ENCODE measurements around the gene ANXA4.
"Not testable (repeated sequence)": the region's sequence is repeated elsewhere in the genome, so short reads cannot be mapped to it uniquely, and the experiment has no call there.

The ANXA4 gene

DNA sequence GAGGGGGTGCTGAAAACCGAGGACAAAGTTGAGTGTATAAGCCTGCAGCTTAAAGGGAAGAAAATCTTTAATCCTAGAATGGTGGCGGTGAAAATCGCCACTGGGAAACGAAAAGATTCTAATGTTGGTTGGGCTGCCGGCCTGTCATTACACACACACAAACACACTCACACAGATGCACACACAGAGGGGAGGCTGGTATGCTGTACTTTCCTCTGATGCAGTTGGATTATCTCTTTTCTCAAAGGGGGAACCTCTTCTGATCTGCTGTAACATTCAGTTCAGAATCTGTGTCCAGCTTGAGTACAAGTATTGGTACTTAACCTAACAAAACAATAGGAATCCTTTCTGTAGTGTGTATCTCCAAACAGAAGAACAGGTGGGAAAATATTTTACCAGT, 39.0 kb downstream of the ANXA4 start:
- no peak for DNase-seq

DNA sequence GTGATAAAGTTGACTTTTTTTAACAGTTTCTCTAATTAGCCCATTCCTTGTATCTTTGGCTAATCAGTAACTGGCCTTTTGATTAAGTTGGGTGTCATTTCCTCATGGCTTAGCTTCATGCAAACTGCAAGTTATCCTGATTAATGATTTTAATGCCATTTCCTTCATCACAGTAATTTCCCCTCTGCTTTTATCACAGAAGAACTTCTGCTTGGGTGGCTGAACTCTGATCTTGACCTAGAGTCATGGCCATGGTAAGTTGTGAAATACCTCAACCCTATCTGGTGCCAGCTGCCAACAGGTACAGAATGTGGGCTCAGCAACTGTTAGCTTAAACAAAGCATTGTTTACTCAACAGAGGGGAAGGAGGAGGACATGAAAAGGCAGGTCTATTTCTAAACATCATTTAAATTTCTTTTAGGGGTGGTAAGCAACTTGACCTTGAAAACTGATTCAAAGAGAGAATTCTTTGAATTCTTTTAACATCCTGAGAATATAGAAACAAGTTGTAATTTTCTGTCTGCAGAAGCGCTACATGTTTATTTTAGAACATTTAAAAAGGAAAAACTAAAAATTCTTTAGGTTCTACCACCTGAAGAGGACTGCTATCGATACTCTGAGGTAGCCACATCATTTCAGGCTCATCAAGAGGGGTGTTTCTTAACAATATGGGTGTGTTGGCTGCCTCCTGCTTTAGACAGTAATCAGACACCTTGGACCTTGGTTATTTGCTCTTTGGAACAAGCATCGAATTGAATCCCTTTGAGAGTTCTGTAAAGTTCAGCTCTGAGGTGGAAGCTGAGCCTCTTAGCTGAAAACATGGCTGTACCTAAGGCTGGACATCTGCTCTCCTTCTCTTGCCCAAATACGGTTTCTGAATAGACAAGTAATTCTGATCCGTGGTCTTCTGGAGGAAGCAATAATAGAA, 39.7 kb downstream of the ANXA4 start:
- DNase-seq = no peak

DNA sequence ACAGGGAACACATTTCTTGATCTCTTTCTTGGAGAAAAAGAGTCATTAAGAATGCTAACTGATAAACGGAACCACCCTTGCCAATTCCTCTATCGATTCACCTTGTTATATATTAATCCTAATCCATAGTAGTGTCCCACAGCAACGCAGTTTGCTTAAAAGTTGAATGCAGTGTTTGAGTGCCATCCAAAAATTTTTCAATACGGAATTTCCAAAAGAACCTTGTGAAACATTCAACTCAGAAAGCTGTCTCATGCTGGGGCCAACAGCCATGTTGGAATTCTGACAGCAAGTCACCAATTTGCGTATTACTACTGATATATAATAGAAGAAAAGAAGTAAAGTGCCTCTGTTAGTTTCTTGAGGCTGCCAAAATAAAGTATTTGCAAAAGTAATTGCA, 42.3 kb downstream of the ANXA4 start:
- DNase-seq = no peak

DNA sequence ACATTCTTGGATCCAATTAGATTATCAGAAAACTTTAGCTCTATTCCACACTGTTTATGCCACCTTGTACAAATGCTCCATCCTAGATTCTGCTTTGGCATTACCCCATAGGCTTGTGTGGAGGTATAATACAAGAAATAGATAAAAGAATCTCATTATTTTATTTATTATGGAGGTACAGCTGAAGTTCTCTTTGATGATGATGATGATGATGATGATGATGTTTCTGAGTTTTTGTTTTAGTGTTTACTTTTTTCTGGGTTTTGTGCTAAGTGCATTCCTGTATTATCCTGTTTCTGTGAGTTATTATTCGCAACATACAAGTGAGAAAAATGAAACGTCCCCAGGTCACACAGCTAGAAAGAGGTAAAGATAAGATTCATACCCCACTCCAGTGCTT, 43.4 kb downstream of the ANXA4 start:
- no peak for DNase-seq

DNA sequence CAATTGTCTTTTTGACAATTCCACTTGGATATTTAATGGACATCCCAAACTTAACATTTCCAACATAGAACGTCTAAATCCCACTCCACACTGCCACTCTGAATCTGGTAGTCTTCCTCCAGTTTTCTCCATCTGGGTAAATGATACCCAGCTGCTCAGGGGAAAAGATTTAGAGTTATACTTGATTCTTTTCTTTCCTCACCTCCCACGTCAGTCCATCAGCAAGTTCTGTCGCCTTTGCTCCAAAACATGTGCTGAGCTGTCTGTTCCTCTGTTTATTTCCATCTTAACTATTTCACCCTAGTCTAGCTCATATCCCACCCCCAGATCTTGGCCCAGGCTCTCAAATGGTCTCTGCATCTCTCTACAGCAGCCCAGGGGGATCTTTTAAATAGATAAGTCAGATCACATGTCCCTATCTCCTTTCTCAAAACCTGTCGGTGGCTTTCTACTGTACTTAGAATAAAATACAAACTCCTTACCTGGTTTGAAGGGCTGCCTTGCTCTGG, 44.2 kb downstream of the ANXA4 start:
- no peak for DNase-seq

DNA sequence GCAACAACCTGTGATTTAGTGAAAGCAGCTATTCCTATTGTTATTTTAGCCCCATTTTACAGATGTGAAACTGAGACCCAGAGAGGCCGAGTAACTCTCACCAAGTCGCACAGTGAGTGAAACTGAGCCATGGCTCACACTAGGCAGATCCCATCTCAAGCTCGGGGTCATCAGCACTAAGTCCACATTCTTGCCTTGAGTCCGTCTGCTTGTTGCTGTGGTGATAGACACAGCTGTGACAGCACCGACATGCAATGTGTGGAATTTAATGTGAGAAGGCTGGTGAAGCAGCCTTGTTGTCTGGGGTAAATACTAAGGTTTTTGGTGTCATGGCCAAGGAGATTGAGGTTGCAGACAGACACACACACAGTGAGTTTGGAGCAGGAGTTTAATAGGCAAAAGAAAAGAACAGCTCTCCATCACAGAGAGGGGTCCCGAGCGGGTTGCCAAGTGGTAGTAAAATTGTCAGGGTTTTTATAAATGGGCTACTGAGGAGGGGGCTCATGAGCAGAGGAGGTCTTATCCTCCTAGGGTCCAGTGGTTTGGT, 47.3 kb downstream of the ANXA4 start:
- no peak for DNase-seq

DNA sequence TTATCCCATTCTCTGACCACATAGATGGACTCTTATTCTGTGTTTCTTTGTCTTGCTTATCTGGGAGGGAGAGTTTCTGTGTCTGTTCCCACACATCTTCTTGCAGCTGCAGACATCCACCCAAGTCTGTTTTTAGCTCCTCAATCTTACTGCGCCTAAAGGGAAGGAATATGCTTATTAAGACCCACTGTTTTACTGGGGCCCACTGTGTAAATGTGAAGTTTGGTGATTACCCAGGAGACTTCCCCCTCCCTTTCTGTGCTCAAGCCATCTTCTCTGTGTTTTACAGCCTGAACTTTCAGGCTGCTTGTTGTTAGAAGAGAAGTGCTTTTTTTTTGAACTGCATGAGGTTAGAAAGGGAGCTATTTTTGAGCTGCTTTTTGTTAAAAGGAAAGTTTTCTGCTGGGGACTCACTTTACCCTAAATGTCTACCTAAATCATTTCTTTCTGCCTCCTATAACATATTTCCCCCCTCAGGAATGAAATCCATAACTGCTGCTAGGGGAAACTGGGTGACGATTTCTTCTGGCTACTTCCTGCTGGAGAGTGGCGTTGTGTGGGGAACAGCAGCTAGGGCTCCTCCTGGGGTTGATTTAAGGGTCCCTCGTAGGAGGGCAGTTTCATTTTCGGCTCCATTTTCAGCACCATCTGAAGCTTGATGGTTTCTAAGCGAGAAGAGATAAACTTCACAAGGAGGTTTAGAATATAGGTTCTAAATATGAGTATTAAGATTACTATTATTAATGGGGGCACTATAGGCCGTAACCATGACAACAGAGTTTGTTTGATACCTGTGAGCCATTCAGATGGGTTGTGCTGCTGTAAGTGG, 48.1 kb downstream of the ANXA4 start:
- no peak for DNase-seq

DNA sequence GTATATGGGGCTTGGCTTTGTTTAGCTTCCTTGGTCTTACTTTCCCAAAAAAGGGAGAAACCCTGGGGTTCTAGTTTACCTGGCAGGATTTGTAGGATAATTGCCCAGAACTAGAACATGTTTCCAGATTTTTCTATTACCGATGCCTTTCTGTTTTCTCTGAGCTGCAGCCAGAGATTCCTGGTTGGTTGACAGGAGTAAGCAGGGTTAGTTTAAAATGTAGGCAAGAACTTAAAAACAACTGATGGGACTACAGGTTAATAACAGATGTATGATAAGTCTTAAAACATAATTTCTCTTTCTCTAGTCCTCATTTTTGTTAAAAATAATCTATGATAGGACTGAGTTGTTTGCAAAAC, 48.6 kb downstream of the ANXA4 start:
- DNase-seq = no peak

DNA sequence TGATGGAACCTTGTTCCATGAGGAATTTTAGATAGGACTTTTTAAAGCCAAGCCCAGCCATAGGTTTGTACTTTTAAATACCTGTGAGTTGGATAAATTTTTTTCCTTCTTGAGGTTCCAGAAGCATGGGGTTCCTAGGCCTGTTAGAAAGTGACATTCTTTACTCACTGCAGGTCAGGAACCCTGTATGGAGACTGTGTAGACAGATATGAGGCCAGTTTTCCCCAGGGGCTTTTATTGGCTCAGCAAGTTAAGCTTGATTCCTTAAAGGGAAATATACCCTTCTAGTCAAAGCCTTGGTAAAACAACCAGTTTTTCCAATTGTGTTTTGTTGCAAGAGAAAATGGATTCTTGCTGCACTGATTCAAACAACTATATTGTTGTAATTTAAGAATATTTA, 49.1 kb downstream of the ANXA4 start:
- no peak for DNase-seq

DNA sequence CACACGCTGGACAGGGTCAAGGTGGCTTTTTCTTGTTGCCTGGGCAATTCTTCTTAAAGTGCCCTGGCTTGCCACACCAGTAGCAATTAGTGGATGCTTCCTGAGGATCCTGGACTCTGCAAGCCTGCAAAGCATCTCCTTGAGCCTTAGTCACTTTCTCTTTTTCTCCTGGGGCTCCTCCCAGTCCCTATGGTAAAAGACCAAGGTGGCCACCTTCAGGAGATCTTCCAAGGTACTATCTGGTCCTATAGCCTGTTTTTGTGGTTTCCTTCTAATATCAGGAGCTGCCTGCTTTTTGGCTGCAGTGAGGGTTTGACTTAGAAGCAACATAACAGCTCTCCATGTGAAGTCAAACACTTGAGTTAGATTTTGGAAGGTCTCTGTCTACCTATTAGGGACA, 54.2 kb downstream of the ANXA4 start:
- DNase-seq = no peak

DNA sequence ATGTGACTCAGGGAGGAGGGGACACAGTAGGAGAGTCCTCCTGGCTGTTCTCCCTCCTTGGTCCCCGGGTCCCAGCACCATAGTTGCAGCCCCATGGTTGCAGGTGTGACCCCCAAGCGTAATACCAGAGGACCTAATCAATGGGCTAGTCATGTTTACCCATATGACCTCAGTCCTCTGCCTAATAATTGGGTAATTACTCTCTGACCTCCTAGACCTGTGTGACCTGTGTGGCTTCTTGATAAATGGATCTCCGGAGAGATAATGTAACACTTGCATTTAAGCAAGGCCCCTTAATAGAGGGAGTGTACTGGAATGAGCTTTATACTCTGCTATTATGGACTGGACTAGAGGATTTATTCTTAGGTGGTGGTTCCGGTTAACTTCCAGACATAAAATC, 55.3 kb downstream of the ANXA4 start:
- DNase-seq = no peak

DNA sequence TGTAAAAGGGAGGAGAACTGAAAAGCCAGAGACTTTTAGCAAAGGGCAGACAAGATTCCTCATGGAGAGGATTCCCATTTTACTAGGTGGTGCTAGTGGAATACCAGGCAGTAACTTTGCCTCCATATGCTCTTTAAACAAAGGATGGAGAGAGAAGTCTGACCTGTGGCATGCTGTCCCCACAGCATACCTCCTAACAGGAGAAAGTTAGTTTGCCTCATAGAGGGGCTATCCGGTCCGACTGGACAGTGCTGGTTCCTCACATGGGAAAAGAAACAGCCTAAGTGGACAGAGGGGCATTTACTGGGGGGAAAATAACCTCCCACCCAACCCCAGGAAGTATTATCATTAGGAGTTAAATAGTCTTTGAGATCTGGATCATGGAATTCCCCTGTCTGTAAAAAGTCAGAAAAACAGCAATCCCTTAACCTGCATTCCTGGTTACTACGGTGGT, 55.9 kb downstream of the ANXA4 start:
- no peak for DNase-seq

DNA sequence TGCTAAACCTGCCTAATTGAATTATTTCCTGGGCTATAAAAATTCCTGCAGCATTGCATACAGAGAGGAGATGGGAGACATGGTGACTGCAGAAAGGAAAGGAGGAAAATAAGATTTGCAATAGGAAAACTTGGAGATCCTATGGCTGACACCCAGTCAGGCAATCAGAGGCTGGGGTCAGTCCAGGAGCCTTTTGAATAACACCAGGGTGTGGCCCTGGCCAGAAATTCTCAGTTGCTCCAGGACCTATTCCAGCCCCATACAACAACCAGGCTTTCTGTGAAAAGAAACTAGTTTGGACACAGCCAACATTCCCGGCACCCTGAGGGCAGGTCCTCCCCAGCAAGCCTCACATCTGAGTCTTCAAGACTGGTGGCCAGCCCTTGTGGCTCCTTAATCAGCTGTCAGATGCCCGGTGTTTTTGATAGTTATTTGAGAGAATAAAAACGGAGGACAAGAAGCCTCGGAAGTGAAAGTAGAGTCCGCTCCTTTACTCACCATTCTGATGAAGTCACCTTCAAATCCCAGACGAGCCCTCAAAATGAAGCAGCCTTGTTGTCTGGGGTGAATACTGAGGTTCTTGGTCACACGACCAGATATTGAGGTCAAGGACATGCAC, 56.5 kb downstream of the ANXA4 start:
- no peak for DNase-seq

DNA sequence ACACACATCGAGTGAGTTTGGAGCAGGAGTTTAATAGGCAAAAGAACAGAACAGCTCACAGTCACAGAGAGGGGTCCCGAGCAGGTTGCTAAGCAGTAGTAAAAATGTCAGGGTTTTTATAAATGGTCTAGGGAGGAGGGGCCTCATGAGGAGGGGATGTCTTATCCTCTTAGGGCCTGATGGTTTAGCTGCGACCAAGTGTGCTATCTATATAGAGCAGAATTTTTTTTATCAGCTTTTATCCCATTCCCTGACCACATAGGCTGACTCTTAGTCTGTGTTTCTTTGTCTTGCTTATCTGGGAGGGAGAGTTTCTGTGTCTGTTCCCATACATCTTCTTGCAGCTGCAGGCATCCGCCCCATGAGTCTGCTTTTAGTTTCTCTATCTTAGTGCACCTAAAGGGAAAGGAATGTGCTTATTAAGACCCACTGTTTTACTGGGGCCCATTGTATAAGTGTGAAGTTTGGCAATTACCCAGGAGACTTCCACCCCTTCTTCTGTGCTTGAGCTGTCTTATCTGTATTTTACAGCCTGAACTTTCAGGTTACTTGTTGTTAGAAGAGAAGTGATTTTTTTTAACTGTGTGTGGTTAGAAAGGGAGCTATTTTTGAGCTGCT, 57.1 kb downstream of the ANXA4 start:
- no peak for DNase-seq

DNA sequence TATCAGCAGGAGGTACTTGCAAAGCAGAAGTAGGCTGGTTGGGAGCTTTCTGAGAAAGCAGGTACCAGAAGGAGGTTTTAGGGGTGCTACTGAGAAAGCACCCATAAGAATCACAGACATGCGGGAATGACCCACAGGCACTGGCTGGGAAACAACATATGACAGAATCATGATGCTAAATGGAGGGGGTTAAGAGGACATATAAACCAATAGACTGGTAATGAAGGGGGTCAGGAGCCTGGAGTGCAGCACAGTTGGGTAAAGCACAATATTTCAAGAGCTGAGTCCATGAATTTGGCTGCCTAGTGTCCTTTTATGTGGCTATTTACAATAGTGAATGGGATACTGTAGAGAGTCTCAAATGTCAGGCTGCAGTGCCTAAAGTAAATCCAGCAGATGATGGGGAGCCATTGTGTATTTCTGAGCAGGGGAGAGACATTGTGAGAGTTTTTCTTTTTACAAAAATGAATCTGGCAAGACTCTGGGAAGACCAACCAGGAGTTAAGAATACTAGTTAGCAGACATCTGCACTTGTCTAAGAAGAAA, 59.9 kb downstream of the ANXA4 start:
- no peak for DNase-seq

DNA sequence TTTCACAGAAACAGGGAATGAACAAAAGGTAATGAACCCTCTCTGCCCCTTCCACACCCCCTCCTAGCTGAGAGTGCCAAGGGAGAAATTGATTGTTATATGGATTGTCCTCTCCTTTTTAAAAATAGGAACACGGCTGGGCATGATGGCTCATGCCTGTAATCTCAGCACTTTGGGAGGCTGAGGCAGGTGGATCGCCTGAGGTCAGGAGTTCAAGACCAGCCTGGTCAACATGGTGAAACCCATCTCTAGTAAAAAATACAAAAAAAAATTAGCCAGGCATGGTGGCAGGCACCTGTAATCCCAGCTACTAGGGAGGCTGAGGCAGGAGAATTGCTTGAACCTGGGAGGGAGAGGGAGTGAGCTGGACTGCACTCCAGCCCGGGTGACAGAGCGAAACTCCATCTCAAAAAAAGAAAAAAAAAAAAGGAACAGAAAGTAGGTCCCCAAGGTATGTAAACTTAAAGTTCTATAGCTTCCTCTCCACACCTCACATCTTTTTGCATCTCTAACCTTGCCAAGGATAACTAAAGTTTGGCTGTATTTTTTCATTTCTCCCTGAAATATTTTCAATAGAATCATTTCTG, 60.9 kb downstream of the ANXA4 start:
- DNase-seq = not testable (repeated sequence)

DNA sequence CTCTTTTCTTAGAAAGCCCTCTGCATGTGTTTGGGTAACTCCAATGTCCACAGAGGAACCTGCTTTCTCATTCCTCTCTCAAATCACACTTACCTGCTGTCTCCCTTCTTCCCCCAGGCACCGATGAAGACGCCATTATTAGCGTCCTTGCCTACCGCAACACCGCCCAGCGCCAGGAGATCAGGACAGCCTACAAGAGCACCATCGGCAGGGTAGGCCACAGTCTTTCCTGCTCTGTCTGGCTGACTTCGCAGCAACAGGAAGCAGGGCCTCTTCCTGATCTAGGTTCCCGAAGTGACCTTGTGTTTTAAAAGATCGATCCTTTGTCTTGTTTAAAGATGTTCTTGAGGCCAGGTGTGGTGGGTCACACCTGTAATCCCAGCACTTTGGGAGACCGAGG, 62.5 kb downstream of the ANXA4 start:
- no peak for DNase-seq

DNA sequence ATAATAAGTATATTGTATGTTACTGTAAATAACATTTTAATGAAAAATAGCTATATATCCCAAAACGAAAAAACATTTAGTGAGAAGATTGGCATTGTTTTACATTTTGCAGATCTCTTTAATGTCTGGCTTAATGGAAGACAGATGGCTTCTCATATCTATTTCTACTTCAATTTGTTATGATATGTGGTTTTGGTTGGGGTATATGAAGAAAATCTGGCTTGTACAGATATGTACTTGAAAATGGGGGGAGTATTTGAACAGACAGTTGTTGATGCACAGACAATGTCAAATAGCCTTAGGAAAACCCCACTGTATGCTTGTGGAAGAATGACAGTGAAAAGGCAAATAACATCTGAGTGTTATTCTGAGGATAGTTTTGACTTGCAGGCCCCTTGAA, 64.0 kb downstream of the ANXA4 start:
- no peak for DNase-seq

DNA sequence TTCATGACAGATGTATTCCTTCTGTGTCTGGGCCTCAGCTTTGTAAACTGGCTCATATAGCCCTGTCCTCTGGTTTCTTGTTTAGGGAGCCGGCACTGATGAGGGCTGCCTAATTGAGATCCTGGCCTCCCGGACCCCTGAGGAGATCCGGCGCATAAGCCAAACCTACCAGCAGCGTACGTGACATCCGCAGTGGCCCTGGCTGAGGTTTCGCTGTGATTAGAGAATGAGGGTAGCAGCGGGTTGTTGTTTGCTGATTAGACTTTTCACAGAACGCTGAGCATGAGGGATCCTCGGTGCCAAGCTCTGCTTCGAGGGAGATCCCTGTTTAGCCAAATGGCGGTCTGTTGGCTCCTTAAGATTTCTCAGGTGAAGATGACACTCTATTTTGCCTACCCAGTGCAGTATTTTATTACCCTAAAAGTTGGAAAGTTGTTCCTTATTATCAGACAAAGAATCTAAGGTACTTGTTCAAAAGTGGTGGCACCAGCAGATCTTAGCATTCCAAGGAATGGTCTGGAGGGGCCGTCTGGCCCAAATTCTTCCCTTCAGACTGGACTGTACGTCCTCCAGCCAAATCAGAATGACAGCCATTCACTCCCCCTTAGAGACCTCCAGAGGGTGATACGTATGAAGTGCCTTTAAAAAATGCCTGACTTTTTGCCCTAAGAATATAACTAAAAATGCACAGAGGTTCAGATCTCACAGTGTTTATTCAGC, 66.0 kb downstream of the ANXA4 start:
- no peak for DNase-seq

DNA sequence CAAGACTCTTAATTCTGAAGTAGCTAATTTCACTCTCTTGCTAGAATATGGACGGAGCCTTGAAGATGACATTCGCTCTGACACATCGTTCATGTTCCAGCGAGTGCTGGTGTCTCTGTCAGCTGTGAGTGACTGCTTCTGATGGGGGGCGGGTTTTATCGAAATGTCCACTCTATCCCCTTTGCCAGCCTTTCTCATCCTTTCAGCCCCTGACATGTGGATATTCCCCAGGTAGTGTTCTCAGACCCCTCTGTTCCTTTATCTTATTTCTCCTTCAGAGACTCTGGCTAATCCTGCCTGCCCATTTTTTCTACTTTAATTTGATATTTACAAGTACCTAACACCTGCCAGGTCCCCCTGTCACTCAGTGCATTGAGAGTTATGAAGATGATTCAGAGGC, 68.6 kb downstream of the ANXA4 start:
- DNase-seq = no peak

DNA sequence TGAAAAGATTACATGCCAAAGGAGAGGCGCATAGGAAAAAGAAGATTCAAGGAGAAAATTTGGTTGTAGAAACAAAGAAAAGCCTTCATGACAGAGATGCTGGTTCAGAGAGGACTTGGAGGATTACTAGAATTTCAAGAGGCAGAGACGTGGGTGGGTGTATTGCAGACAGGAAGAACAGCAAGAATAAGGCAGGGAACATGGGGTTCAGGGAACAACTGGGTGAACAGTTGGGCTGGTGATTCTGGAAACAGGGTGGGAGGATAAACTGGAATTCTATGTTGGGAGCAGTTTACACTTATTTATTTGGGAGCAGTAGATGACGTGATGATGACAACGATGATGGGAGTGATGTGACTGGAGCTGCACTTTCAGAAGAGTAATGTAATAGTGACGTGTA, 69.1 kb downstream of the ANXA4 start:
- no peak for DNase-seq
